Omental fat pad (tissue), 4 donors: ENCODE data around the gene UST. TPM values are rescaled to one million over a fixed set of nuclear protein-coding genes. Genes with fewer than 3 reads are reported as not detected.
A peak's percentile ranks its signal among the peaks of the same experiment; 100 is the strongest.
"Not testable (repeated sequence)": the region's sequence is repeated elsewhere in the genome, so short reads cannot be mapped to it uniquely, and the experiment has no call there.

Source experiments
- ATAC-seq: fragments of 150-250 bp; one replicate; pipeline ENCODE4 v1.9.1; 2016; ENCODE audit warnings: mild to moderate bottlenecking, moderate library complexity; ENCODE audit not compliant: low FRiP score
- DNase-seq: peaks from one replicate; pipeline ENCODE4 v3.0.0-alpha.2; 2019; ENCODE audit warnings: low spot score
- CTCF ChIP-seq, 3 donors: fragments of 450-650 bp; IDR thresholded peaks; one replicate each; pipeline ENCODE4 v1.5.1; 2016 to 2017; ENCODE audit warnings: antibody characterized with exemption in 3 of 3, mild to moderate bottlenecking in 3 of 3, moderate library complexity in 2 of 3
- total RNA-seq, 4 donors: library from RNA; depleted of rRNA; stranded (reverse); fragments of >200 nt; gene quantifications; one replicate each; pipeline ENCODE4 v1.1.0, GENCODE V29; 2016

Gene UST
- total RNA-seq, 4 donors from 2014 or later = 9.2 to 20.8 (median 15.0) TPM

- no peak for TF ChIP-seq CTCF (IDR thresholded peaks at IDR 0.05)
- ATAC-seq = peak; percentile 81
- DNase-seq = no peak
These were observed 29.8 kb downstream of the UST start for GRCh38 chr6:148776321-148777308.

- no peak for ATAC-seq
- no peak for TF ChIP-seq CTCF (IDR thresholded peaks at IDR 0.05)
These were observed 32.3 kb downstream of the UST start for GRCh38 chr6:148779142-148779562.

DNA sequence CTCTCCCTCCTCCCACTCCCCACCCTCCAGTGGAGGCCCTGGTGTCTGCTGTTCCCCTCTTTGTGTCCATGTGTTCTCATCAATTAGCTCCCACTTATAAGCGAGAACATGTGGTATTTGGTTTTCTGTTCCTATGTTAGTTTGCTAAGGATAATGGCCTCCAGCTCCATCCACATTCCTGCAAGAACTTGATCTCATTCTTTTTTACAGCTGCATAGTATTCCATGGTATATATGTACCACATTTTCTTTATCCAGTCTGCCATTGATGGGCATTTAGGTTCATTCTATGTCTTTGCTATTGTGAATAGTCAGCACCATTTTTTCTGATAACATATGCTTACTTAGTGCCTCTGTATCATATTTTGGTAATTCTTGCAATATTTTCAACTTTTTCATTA is 33.6 kb downstream of the UST start:
- DNase-seq, ATAC-seq: not testable (repeated sequence)

More at GRCh38 chr6:148779142-148779562, 32.3 kb downstream of the UST start:
- no peak for DNase-seq

- ATAC-seq = no peak
- no peak for DNase-seq
- no peak for TF ChIP-seq CTCF (IDR thresholded peaks at IDR 0.05)
These were observed 34.1 kb downstream of the UST start for GRCh38 chr6:148780918-148781436.

- no peak for DNase-seq
- TF ChIP-seq CTCF (IDR thresholded peaks at IDR 0.05) = no peak
- no peak for ATAC-seq
These were observed 43.1 kb downstream of the UST start for GRCh38 chr6:148789948-148790347.

- no peak for TF ChIP-seq CTCF (IDR thresholded peaks at IDR 0.05)
- no peak for DNase-seq
- no peak for ATAC-seq
These were observed 43.6 kb downstream of the UST start for GRCh38 chr6:148790404-148790803.

GRCh38 chr6:148790817-148791216 is 44.0 kb downstream of the UST start:
- no peak for DNase-seq
- no peak for ATAC-seq
- TF ChIP-seq CTCF (IDR thresholded peaks at IDR 0.05) = no peak
